Neuron (in vitro differentiated cells): ENCODE measurements around the gene HRH4.

ENCODE experiments used
- H2AFZ ChIP-seq: one replicate; pipeline ENCODE4 v1.6.1; 2013; ENCODE audit warnings: low read depth, mild to moderate bottlenecking, inconsistent platforms, low read length, moderate library complexity
- H3K27me3 ChIP-seq: one replicate; pipeline ENCODE4 v1.6.1; 2013; ENCODE audit warnings: low read length; ENCODE audit not compliant: insufficient read depth
- H3K36me3 ChIP-seq: one replicate; pipeline ENCODE4 v1.6.1; 2013; ENCODE audit warnings: low read length; ENCODE audit not compliant: insufficient read depth
- H3K4me1 ChIP-seq: one replicate; pipeline ENCODE4 v1.6.1; 2013; ENCODE audit warnings: low read length; ENCODE audit not compliant: insufficient read depth
- H3K4me3 ChIP-seq: 2 replicates; pipeline ENCODE4 v1.5.1; 2013; ENCODE audit warnings: mild to moderate bottlenecking, low read length, moderate library complexity
- H3K9me3 ChIP-seq: one replicate; pipeline ENCODE4 v1.6.1; 2013; ENCODE audit warnings: low read length

The HRH4 gene, protein sequence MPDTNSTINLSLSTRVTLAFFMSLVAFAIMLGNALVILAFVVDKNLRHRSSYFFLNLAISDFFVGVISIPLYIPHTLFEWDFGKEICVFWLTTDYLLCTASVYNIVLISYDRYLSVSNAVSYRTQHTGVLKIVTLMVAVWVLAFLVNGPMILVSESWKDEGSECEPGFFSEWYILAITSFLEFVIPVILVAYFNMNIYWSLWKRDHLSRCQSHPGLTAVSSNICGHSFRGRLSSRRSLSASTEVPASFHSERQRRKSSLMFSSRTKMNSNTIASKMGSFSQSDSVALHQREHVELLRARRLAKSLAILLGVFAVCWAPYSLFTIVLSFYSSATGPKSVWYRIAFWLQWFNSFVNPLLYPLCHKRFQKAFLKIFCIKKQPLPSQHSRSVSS

DNA sequence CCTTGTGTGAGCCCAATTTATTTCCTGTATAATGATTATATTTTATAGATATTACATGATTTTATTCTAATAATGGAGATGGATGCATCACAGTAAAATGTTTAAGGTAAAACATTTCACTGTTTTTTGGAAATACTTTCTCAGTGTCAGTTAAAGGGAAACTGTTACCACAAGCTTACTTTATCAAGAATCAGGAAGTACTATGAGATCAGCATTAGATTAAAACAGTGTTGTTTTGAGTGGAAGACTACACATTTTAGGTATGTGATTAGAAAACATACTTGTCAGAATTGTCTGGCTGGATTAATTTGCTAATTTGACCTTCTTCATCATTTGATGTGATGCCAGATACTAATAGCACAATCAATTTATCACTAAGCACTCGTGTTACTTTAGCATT is at the start of gene HRH4:
HRH4 (plus strand) TSS at position 250 of the 400 bp plus-strand sequence; CDS start at position 342, 92 bp downstream.
- no peak within 1 kb of the TSS for H2AFZ ChIP-seq
- peaks cover 10% of the 10 kb centered on the region for H3K4me1 ChIP-seq
- H3K36me3 ChIP-seq, result no peaks in the 10 kb centered on the region
- no peak within 1 kb of the TSS for H3K4me3 ChIP-seq
- no peaks in the 10 kb centered on the region for H3K27me3 ChIP-seq
- H3K9me3 ChIP-seq, result no peaks in the 10 kb centered on the region

DNA sequence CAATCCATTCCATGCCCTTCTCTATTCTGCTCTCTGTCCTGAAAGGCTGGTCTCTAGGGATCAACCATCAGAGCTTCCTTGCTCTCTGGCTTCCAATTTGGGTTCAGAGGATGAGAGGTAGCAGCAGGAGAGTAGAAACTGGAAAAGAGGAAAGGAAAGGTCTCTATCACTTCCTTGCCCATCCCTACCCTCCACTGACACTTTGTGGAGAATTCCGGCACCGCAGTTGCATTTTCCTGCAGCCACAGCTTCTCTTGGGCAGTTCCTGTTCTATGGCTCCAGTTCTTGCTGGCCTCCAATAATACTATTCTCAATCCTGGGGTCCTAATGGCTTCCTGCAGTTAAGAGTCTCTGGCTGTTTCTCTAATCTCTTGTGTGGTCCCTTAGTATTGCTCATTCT is 47.3 kb upstream of the HRH4 start:
- Histone ChIP-seq H2AFZ (no peak overlapping the region), H3K4me1 (peaks cover 3% of the 10 kb centered on the region), H3K4me3 (no peak overlapping the region), H3K36me3 (no peaks in the 10 kb centered on the region), H3K9me3 (no peaks in the 10 kb centered on the region), H3K27me3 (no peaks in the 10 kb centered on the region)

DNA sequence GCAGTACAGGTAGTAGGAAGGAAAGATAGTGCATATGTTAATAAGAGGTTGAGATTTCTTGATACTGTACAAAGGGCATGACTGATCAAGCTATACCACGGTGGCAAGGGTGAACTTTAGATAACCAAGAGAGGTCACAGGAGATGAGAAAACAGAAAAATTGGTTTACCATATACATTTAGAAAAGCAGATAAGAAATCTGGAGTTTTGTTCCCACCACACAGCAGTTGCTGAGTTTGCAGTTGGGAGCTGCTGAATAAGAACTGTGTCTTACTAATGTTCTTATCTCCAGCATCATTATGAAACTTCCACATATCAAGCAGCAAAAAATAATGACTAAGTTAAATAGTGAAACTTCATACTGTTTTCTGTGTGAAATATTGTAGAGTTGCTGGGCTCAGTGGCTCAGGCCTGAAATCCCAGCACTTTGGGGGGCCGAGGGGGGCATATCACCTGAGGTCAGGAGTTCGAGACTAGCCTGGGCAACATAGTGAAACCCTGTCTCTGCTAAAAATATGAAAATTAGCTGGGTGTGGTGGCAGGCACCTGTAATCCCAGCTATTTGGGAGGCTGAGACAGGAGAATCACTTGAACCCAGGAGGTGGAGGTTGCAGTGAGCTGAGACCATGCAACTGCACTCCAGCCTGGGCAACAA is 46.0 kb upstream of the HRH4 start:
- no peak overlapping the region for H2AFZ ChIP-seq

DNA sequence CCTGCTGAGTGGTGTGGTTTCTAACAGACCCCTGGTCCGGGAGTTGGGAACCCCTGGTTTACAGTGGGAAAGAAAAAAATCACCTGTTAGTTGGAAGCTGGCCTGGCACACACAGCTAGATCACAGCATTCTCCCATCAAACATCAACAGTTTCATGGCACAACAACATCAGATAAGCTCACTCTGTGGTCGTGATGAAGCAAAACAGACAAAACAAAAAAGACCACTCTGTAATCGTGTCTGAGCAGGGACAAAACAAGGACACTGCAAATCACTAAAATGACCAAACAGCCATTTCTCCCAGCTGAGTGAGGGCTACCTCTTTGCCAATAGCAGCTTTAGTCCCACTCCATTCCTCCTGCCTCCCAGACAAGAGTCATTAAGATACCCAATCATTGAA is 43.0 kb upstream of the HRH4 start:
- Histone ChIP-seq H3K4me1 (peaks cover 3% of the 10 kb centered on the region), H3K36me3 (no peaks in the 10 kb centered on the region), H3K4me3 (no peak overlapping the region), H3K9me3 (no peaks in the 10 kb centered on the region), H2AFZ (peak overlapping the region; percentile 34), H3K27me3 (no peaks in the 10 kb centered on the region)

More for the DNA sequence above, 46.0 kb upstream of the HRH4 start:
- Histone ChIP-seq H3K36me3 (no peaks in the 10 kb centered on the region), H3K4me3 (no peak overlapping the region), H3K9me3 (no peaks in the 10 kb centered on the region), H3K4me1 (peaks cover 3% of the 10 kb centered on the region), H3K27me3 (no peaks in the 10 kb centered on the region)

DNA sequence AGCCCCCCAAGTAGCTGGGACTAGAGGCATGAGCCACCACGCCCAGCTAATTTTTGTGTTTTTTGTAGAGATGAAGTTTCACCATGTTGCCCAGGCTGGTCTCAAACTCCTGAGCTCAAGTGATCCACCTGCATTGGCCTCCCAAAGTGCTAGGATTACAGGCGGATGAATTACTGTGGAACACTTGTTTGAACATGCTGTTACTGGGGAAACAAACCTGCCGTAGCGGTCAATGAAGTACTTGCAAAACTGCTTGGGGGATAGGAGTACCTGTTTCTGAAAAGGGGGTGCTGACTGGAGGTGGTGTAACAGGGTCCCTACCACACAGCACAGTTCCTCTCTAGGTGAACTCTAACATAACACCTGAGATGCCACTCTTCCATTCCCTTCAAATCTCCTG is 39.9 kb upstream of the HRH4 start:
- Histone ChIP-seq H3K9me3 (no peaks in the 10 kb centered on the region), H3K4me1 (peaks cover 3% of the 10 kb centered on the region), H3K4me3 (no peak overlapping the region), H2AFZ (no peak overlapping the region), H3K27me3 (no peaks in the 10 kb centered on the region), H3K36me3 (no peaks in the 10 kb centered on the region)

DNA sequence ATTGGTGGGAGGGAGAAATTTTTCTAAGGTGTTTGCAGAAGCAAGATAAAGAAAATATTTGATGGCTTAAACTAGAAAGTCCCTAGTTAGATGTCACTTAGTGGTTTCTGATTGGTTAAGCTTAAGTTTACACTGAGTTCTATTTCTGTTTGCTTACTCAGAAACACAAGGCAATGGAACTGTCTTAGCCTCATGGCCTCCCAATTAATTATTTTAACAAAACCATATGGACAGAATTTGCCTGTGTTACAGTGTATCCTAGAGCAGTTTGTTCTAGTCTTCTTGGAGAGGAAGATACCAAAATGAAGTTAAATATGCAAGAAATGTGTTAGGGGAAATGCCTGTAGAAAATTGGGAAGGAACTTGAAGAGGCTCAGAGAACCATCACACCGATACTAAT is 38.6 kb upstream of the HRH4 start:
- H3K4me1 ChIP-seq, result peaks cover 9% of the 10 kb centered on the region

DNA sequence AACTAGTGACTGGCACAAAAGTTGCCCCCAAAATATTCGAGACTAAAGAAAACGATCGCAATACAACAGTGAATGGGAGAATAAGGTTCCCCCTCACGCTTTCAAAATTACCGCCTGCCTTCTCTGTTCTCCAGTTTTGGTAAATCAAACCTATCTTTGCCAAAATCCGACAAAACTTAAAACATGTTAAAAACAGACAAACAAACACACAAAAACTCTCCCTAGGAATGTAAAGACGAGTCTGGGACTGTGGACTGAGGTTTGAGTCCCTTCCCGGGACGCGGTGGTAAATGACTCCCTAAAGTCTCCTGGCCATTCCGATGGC is 34.4 kb upstream of the HRH4 start:
- Histone ChIP-seq H3K4me1 (peaks cover 18% of the 10 kb centered on the region), H3K27me3 (no peaks in the 10 kb centered on the region), H3K9me3 (no peaks in the 10 kb centered on the region), H3K36me3 (peaks cover 15% of the 10 kb centered on the region), H2AFZ (peak overlapping the region; percentile 99), H3K4me3 (peak overlapping the region; percentile 90)

More for the DNA sequence above, 38.6 kb upstream of the HRH4 start:
- Histone ChIP-seq H3K36me3 (no peaks in the 10 kb centered on the region), H2AFZ (no peak overlapping the region), H3K9me3 (no peaks in the 10 kb centered on the region), H3K27me3 (no peaks in the 10 kb centered on the region), H3K4me3 (no peak overlapping the region)

DNA sequence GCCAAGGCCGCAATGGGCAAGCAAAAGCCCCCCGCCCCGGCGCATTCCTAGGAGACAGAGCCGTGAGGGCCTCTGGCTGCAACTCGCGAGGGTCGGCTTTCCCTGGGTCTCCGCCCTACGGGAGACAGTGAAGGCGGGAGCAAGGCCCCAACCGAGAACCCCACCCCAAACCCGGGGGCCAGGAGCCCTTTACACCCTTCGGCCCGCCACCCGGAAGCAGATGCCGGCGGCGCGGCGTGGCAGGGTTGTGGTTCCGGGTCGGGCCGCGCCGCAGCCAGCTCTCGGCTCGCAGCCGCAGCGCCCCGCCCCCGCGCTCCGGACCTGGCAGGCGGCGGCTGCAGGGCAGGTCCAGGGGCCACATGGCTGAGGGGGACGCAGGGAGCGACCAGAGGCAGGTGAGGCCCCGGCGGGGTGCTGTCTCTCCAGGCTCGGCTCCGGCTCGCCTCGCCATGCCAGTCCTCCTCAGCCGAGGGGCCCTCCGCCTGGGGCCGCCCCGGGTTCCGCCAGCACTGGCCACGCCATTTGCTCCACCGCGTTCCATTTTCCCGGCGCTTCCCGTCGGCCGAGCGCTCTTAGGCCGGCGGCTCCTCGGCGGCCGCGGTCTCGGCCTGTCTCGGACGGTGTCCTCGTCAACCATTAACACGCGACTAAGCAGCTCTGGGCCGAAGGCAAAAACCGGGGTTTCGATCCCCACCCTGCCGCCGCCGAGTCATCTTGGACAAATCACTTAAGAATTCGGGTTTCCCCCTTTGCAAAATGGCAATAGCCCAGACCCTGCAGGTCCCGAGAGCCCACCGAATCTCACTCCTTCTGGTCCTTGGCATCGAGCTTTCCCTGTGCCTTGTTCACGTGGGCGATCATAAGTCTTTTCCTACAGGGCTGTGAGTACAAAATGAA is 33.8 kb upstream of the HRH4 start, which contains the start of gene IMPACT:
IMPACT (plus strand) TSS at position 273 of the 897 bp plus-strand sequence; CDS start at position 360, 87 bp downstream.
- Histone ChIP-seq H3K27me3 (no peaks in the 10 kb centered on the region), H3K9me3 (no peaks in the 10 kb centered on the region), H3K4me1 (peaks cover 18% of the 10 kb centered on the region), H3K4me3 (peak within 1 kb of the TSS; percentile 90), H2AFZ (peak within 1 kb of the TSS; percentile 99), H3K36me3 (peaks cover 19% of the 10 kb centered on the region)

DNA sequence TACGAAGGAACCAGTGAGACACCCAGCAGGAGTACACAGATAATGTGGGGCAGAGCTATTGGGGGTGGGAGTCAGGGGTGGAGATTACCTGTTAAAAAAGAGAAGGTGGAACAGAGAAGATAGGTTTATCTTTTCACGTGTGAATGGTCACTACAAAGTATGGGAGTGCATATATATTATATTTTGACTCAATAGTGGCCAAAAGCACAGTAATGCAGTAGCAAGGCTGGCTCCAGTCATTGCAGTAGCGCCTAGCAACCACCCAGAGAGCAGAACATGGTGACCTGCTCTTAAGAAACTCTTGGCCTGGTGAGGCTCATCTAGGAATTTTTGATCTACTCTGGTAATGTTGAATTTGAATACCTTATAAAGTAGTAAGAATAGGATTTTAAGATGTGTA is 33.0 kb upstream of the HRH4 start:
- Histone ChIP-seq H3K4me1 (peaks cover 18% of the 10 kb centered on the region), H3K9me3 (no peaks in the 10 kb centered on the region), H2AFZ (peak overlapping the region; percentile 99), H3K36me3 (peaks cover 25% of the 10 kb centered on the region), H3K4me3 (peak overlapping the region; percentile 90), H3K27me3 (no peaks in the 10 kb centered on the region)

DNA sequence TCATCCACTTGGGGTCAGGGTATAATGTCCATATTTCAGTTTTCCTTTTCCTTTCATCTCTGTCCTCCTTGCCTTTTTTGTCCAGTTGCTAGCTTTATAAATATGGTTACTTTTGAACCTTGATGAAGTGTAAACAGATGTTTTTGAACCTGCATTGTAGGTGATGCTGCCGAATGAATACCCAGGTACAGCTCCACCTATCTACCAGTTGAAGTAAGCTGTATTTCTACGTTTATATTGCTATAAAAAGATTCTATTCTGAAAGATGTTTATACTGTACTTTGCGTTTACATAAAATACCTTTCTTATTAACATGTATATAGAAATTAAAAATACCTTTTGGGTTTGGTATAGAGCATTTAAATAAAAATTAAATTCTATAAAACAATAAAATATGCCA is 31.7 kb upstream of the HRH4 start:
- Histone ChIP-seq H3K36me3 (peaks cover 29% of the 10 kb centered on the region), H3K4me1 (peaks cover 18% of the 10 kb centered on the region), H2AFZ (no peak overlapping the region), H3K27me3 (no peaks in the 10 kb centered on the region), H3K9me3 (no peaks in the 10 kb centered on the region), H3K4me3 (peak overlapping the region; percentile 90)

DNA sequence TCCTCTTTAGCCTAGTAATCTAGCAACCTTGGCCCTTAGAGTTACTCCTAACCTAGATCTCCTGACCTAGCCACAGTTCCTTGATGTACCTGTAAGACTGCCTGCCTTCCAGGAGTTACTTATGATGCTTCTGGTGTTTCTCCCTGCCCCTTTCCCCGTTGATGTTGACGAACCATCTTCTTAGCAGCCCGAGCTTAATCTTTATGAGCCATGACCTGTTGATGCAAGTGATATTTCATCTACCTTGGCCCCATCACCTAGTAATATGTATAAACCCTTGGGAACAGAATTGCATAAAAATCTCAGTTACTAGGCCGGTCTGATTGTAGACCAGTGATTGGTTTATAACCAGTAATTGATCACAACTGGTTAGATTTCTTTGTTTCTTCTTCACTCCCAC is 31.2 kb upstream of the HRH4 start:
- Histone ChIP-seq H2AFZ (no peak overlapping the region), H3K27me3 (no peaks in the 10 kb centered on the region), H3K4me1 (peaks cover 18% of the 10 kb centered on the region), H3K36me3 (peaks cover 29% of the 10 kb centered on the region), H3K4me3 (no peak overlapping the region), H3K9me3 (no peaks in the 10 kb centered on the region)

DNA sequence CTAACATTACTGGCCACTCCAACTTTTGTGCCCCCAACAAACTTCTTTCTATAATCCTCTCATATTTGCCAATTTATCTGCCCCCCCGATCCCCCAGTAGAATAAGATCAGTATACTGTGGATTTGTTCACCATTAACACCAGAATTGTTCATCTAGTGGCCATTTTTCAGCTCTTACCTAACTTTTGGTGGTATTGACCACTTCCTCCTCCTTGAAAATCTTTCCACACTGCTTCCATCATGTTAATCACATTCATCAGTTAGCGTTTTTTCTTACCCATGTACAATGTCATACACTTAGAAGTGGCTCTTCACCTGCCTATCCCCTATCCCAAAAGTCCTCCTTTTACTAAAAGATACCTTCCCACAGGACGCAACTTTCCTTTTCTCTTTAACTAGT is 27.8 kb upstream of the HRH4 start:
- Histone ChIP-seq H3K4me1 (peaks cover 11% of the 10 kb centered on the region), H3K4me3 (no peak overlapping the region), H3K27me3 (no peaks in the 10 kb centered on the region), H3K36me3 (peaks cover 48% of the 10 kb centered on the region), H2AFZ (no peak overlapping the region), H3K9me3 (no peaks in the 10 kb centered on the region)

DNA sequence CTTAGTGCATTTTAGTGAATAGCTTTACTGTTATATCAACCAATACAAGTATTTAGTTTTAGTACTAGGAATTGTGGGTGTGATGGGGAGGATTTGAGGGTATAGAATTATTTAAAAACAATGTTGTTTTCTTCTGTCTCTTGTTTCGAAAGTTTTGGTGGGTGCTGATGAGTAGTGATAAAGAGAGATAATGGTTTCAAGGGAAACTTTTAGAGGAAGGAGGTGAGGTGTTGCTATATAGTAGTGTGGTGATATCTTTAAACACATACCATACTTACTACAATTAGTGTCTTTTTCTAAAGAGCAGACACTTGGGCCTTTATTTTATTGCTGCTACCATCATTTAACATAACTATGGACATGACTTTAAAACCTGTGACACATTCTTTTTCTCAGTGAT is 23.5 kb upstream of the HRH4 start:
- Histone ChIP-seq H3K9me3 (no peaks in the 10 kb centered on the region), H3K36me3 (peaks cover 61% of the 10 kb centered on the region), H3K4me1 (no peaks in the 10 kb centered on the region), H3K27me3 (no peaks in the 10 kb centered on the region), H3K4me3 (no peak overlapping the region), H2AFZ (no peak overlapping the region)
